Thoracic aorta (tissue), 2 donors: ENCODE results near the gene TNFRSF4. TPM values are rescaled to one million over a fixed set of nuclear protein-coding genes. Genes with fewer than 3 reads are reported as not detected.

ENCODE experiments used
- ATAC-seq: fragments of 150-250 bp; one replicate; pipeline ENCODE4 v1.8.0; 2017; ENCODE audit warnings: low read depth; ENCODE audit not compliant: insufficient number of reproducible peaks, low FRiP score
- DNase-seq: peaks from one replicate; pipeline ENCODE4 v3.0.0-alpha.2; 2020; ENCODE audit warnings: low spot score
- H3K27ac ChIP-seq, 2 donors: fragments of 200-600 bp; sonication (generic); 1 replicate in 1 of 2; 2 replicates in 1 of 2; pipeline ENCODE4 v1.5.1; 2016; ENCODE audit warnings: mild to moderate bottlenecking in 2 of 2, moderate library complexity in 2 of 2
- H3K27me3 ChIP-seq: fragments of 200-600 bp; sonication (generic); replicated peaks from 2 replicates; pipeline ENCODE4 v1.6.0; 2016; ENCODE audit warnings: mild to moderate bottlenecking; ENCODE audit not compliant: insufficient read depth
- H3K36me3 ChIP-seq: fragments of 200-600 bp; sonication (generic); one replicate; pipeline ENCODE4 v1.5.1; 2016
- H3K4me1 ChIP-seq, 2 donors: fragments of 200-600 bp; sonication (generic); 1 replicate in 1 of 2; 2 replicates in 1 of 2; pipeline versions ENCODE4 v1.5.1 to v1.6.0; 2016; ENCODE audit warnings: low read depth in 2 of 2, mild to moderate bottlenecking in 1 of 2; ENCODE audit not compliant: control insufficient read depth in 1 of 2
- H3K4me3 ChIP-seq: fragments of 200-600 bp; sonication (generic); 2 replicates; pipeline ENCODE4 v1.5.1; 2016; ENCODE audit warnings: mild to moderate bottlenecking
- H3K9me3 ChIP-seq: fragments of 200-600 bp; sonication (generic); 2 replicates; pipeline ENCODE4 v1.5.1; 2016
- CTCF ChIP-seq: fragments of 200-600 bp; sonication (generic); IDR thresholded peaks from one replicate; pipeline ENCODE4 v1.5.1; 2019; ENCODE audit warnings: antibody characterized with exemption
- total RNA-seq, 2 donors: library from RNA; depleted of rRNA; stranded (reverse); fragments of >200 nt; gene quantifications; one replicate each; pipeline versions ENCODE4 v1.1.0 to v1.2.3, GENCODE V29; 2016

TNFRSF4 gene
- total RNA-seq, 2 donors from 2014 or later = 1.8 TPM; not detected in 1

- no peak overlapping the region for H3K4me3 ChIP-seq
- DNase-seq (no peak), ATAC-seq (no peak)
- H3K27ac ChIP-seq = no peak overlapping the region
- H3K36me3 ChIP-seq = peaks cover 32% of the 10 kb centered on the region
- no peaks in the 10 kb centered on the region for H3K27me3 ChIP-seq
- no peaks in the 10 kb centered on the region for H3K9me3 ChIP-seq
- H3K4me1 ChIP-seq = peaks cover 20 to 32% of the 10 kb centered on the region in 2 donors
- TF ChIP-seq CTCF = no peak
Observed at GRCh38 chr1:1228187-1228586, 14.2 kb upstream of the TNFRSF4 start.

GRCh38 chr1:1227386-1227785 is 13.4 kb upstream of the TNFRSF4 start:
- Histone ChIP-seq H3K27me3 (no peaks in the 10 kb centered on the region), H3K4me3 (no peak overlapping the region), H3K4me1 (peaks cover 14 to 24% of the 10 kb centered on the region in 2 donors), H3K9me3 (no peaks in the 10 kb centered on the region), H3K27ac (no peak overlapping the region), H3K36me3 (peaks cover 40% of the 10 kb centered on the region)
- no peak for ATAC-seq
- DNase-seq = no peak
- no peak for TF ChIP-seq CTCF

GRCh38 chr1:1226566-1227362 is 12.8 kb upstream of the TNFRSF4 start:
- Histone ChIP-seq H3K4me3 (no peak overlapping the region), H3K4me1 (peaks cover 14 to 23% of the 10 kb centered on the region in 2 donors), H3K36me3 (peaks cover 45% of the 10 kb centered on the region), H3K27ac (no peak overlapping the region), H3K27me3 (no peaks in the 10 kb centered on the region), H3K9me3 (no peaks in the 10 kb centered on the region)
- DNase-seq (no peak), ATAC-seq (no peak)
- TF ChIP-seq CTCF = no peak

GRCh38 chr1:1225913-1226312 is 12.0 kb upstream of the TNFRSF4 start:
- no peak for TF ChIP-seq CTCF
- Histone ChIP-seq H3K4me1 (peaks cover 14 to 21% of the 10 kb centered on the region in 2 donors), H3K27me3 (no peaks in the 10 kb centered on the region), H3K36me3 (peaks cover 50% of the 10 kb centered on the region), H3K27ac (no peak overlapping the region), H3K4me3 (no peak overlapping the region), H3K9me3 (no peaks in the 10 kb centered on the region)
- ATAC-seq (no peak), DNase-seq (no peak)

GRCh38 chr1:1225238-1225845 is 11.4 kb upstream of the TNFRSF4 start:
- Histone ChIP-seq H3K4me1 (peaks cover 9 to 15% of the 10 kb centered on the region in 2 donors), H3K27ac (no peak overlapping the region), H3K36me3 (peaks cover 50% of the 10 kb centered on the region), H3K27me3 (no peaks in the 10 kb centered on the region), H3K4me3 (no peak overlapping the region), H3K9me3 (no peaks in the 10 kb centered on the region)
- ATAC-seq (no peak), DNase-seq (no peak)
- TF ChIP-seq CTCF = no peak
